Stomach (tissue), 9 donors: Measurements from ENCODE around the gene KCNK5. TPM values are rescaled to one million over a fixed set of nuclear protein-coding genes. Genes with fewer than 3 reads are reported as not detected.

ENCODE experiments used
- DNase-seq, 2 donors: peaks; one replicate each; pipeline versions ENCODE4 v3.0.0 to v3.0.0-alpha.2; 2013 to 2019
- H3K27ac ChIP-seq, 5 donors: fragments of 200-600 bp in 4 of 5; sonication (generic) in 4 of 5; one replicate each; pipeline ENCODE4 v1.5.1; 2013 to 2019; ENCODE audit warnings: mild to moderate bottlenecking in 1 of 5, moderate library complexity in 1 of 5
- H3K27me3 ChIP-seq, 3 donors: fragments of 200-600 bp; sonication (generic); one replicate each; pipeline ENCODE4 v1.5.1; 2017 to 2019; ENCODE audit warnings: mixed run types in 1 of 3
- H3K36me3 ChIP-seq, 4 donors: fragments of 200-600 bp; sonication (generic); 1 replicate in 3 of 4; 2 replicates in 1 of 4; pipeline ENCODE4 v1.5.1; 2016 to 2019
- H3K4me1 ChIP-seq, 4 donors: fragments of 200-600 bp; sonication (generic); one replicate each; pipeline ENCODE4 v1.5.1; 2016 to 2019
- H3K4me3 ChIP-seq, 4 donors: fragments of 200-600 bp; sonication (generic) in 3 of 4; one replicate each; pipeline ENCODE4 v1.5.1; 2016 to 2019; ENCODE audit warnings: mild to moderate bottlenecking in 1 of 4
- H3K9me3 ChIP-seq, 4 donors: fragments of 200-600 bp; sonication (generic); one replicate each; pipeline ENCODE4 v1.5.1; 2016 to 2019
- EP300 ChIP-seq: sonication (generic); formaldehyde crosslinking; IDR thresholded peaks from one replicate; pipeline ENCODE4 v1.6.1; 2017; ENCODE audit warnings: antibody characterized with exemption
- POLR2A ChIP-seq, 4 donors: fragments of 450-650 bp; IDR thresholded peaks; one replicate each; pipeline ENCODE4 v1.6.1; 2016; ENCODE audit warnings: antibody characterized with exemption in 4 of 4, control low read depth in 2 of 4, mild to moderate bottlenecking in 1 of 4, moderate library complexity in 1 of 4
- POLR2AphosphoS5 ChIP-seq, 3 donors: sonication (generic); formaldehyde crosslinking; IDR thresholded peaks; one replicate each; pipeline ENCODE4 v1.6.1; 2016; ENCODE audit warnings: antibody characterized with exemption in 3 of 3
- WGBS, 5 donors: extraction: QIAGEN DNeasy Blood & Tissue Kit in 3 of 5; methylation state at CpG; one replicate each; pipeline versions ENCODE4 v1.1.5 to v1.1.7; 2013 to 2018; 5-methylcytosine and 5-hydroxymethylcytosine counted together
- intact Hi-C: fragments of 100-400 bp; cut with DNase I; formaldehyde crosslinking; loops from one replicate; pipeline ENCODE4 v1.15.1; 2023; ENCODE audit warnings: low total_unique reads
- polyA plus RNA-seq, 3 donors: library from polyadenylated mRNA; stranded (reverse); fragments of 200-250 nt; gene quantifications; one replicate each; pipeline ENCODE4 v1.2.3, GENCODE V29; 2013
- total RNA-seq, 5 donors: library from RNA; depleted of rRNA; stranded (reverse); fragments of >200 nt; gene quantifications; one replicate each; pipeline versions ENCODE4 v1.1.0 to v1.2.3, GENCODE V29; 2014 to 2016
- TF ChIP-seq, protein P1 (sequence below), 7 experiments: fragments of 450-650 bp in 4 of 7; fragments of 200-600 bp in 3 of 7; sonication (generic) in 3 of 7; IDR thresholded peaks; one replicate each; pipeline ENCODE4 v1.5.1; 2016 to 2019; ENCODE audit warnings: antibody characterized with exemption in 7 of 7, control low read depth in 2 of 7, mild to moderate bottlenecking in 1 of 7
- donor health status: healthy with polysubstance abuse.
- donor health status: Bipolar disorder and iron deficiency.
- donor health status: healthy.

KCNK5 gene
- total and polyA plus RNA-seq, 8 donors = 4.9 to 30.7 (median 10.3) TPM

DNA sequence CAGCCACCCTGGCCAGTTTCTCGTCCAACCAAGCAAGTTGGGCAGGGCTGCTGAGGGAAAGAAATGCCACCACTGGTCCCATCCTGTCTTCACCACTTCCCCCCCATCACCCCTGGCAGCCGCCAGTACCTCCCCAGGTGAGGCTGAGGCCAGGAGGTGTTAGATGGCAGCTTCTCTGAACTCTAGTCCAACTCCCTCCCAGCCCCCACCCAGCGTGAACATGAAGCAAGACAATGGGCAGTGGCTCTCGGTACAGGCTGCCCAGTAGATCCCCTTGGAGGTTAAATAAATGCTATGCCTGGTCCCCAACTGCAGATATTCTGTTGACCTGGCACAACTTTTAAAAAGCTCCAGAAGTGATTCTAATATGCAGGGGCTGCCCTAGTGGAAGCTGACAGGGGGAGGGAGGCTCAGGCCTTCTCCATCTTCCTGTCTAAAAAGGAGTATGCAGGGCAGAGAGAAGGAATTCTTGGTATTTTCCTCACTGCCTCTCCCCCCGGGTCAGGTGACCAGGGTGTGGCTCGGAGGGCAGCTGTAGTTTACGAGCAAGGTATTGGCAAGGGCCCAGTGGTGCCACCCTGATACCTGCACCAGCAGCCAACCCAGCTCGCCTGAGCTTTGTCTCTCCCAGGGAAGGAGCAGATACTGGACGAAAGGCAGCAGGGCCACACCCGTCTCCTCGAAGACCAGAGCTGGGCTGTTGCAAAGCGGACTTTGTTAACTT lies 25.7 kb downstream of the KCNK5 start:
- intact Hi-C loops = no loop called here
- Histone ChIP-seq H3K27ac (peak overlapping the region; percentile 64 to 85 (median 81)), H3K4me1 (peaks cover 48 to 94% (median 72%) of the 10 kb centered on the region in 4 donors), H3K27me3 (no peaks in the 10 kb centered on the region), H3K9me3 (no peaks in the 10 kb centered on the region), H3K4me3 (no peak overlapping the region), H3K36me3 (no peaks in the 10 kb centered on the region)
- peak; percentile 93 to 94 for DNase-seq
- 38 to 56% (median 44%) methylated on average over 12 of the region's 12 CpGs for WGBS, 5 donors
- TF ChIP-seq, protein P1, sequence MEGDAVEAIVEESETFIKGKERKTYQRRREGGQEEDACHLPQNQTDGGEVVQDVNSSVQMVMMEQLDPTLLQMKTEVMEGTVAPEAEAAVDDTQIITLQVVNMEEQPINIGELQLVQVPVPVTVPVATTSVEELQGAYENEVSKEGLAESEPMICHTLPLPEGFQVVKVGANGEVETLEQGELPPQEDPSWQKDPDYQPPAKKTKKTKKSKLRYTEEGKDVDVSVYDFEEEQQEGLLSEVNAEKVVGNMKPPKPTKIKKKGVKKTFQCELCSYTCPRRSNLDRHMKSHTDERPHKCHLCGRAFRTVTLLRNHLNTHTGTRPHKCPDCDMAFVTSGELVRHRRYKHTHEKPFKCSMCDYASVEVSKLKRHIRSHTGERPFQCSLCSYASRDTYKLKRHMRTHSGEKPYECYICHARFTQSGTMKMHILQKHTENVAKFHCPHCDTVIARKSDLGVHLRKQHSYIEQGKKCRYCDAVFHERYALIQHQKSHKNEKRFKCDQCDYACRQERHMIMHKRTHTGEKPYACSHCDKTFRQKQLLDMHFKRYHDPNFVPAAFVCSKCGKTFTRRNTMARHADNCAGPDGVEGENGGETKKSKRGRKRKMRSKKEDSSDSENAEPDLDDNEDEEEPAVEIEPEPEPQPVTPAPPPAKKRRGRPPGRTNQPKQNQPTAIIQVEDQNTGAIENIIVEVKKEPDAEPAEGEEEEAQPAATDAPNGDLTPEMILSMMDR (IDR thresholded peaks at IDR 0.05) = no peak
- TF ChIP-seq EP300 (no peak), POLR2AphosphoS5 (IDR thresholded peaks at IDR 0.05) (peak in 2 of 3 donors; percentile 73 to 85)

GRCh38 chr6:39202166-39202565 lies 27.1 kb downstream of the KCNK5 start:
- Histone ChIP-seq H3K27ac (peak overlapping the region; percentile 31 to 85 (median 72)), H3K4me3 (no peak overlapping the region), H3K27me3 (no peaks in the 10 kb centered on the region), H3K9me3 (no peaks in the 10 kb centered on the region), H3K4me1 (peaks cover 33 to 93% (median 60%) of the 10 kb centered on the region in 4 donors), H3K36me3 (no peaks in the 10 kb centered on the region)
- intact Hi-C loops = no loop called here
- WGBS, 5 donors = 84 to 91% (median 90%) methylated on average over 4 of the region's 4 CpGs
- no peak for DNase-seq
- TF ChIP-seq, protein P1 (IDR thresholded peaks at IDR 0.05) = no peak
- no peak for TF ChIP-seq EP300
- no peak for TF ChIP-seq POLR2AphosphoS5 (IDR thresholded peaks at IDR 0.05)
- TF ChIP-seq POLR2A (IDR thresholded peaks at IDR 0.05) = no peak

- H3K4me1 ChIP-seq = peaks cover 22 to 89% (median 47%) of the 10 kb centered on the region in 4 donors
- no peaks in the 10 kb centered on the region for H3K9me3 ChIP-seq
- intact Hi-C loops = no loop called here
- no peak overlapping the region for H3K4me3 ChIP-seq
- no peak for DNase-seq
- WGBS, 5 donors = 0 to 59% (median 0%) methylated on average over 1 of the region's 1 CpG
- no peak for TF ChIP-seq EP300
- TF ChIP-seq POLR2A (IDR thresholded peaks at IDR 0.05) = no peak
- TF ChIP-seq, protein P1 (IDR thresholded peaks at IDR 0.05) = no peak
- no peak for TF ChIP-seq POLR2AphosphoS5 (IDR thresholded peaks at IDR 0.05)
- peak overlapping the region in 4 of 5 donors; percentile 16 to 42 (median 26) for H3K27ac ChIP-seq
- H3K27me3 ChIP-seq = no peaks in the 10 kb centered on the region
- peaks cover 0 to 2% (median 1%) of the 10 kb centered on the region in 4 donors for H3K36me3 ChIP-seq
Measured at GRCh38 chr6:39200498-39201020, 28.7 kb downstream of the KCNK5 start.

- Histone ChIP-seq H3K4me1 (peaks cover 19 to 83% (median 41%) of the 10 kb centered on the region in 4 donors), H3K9me3 (no peaks in the 10 kb centered on the region), H3K36me3 (peaks cover 4 to 8% (median 7%) of the 10 kb centered on the region in 4 donors), H3K27me3 (no peaks in the 10 kb centered on the region), H3K27ac (peak overlapping the region in 3 of 5 donors; percentile 18 to 27 (median 25)), H3K4me3 (no peak overlapping the region)
- TF ChIP-seq EP300 (no peak), POLR2A (IDR thresholded peaks at IDR 0.05) (no peak), POLR2AphosphoS5 (IDR thresholded peaks at IDR 0.05) (no peak)
- TF ChIP-seq, protein P1 (IDR thresholded peaks at IDR 0.05) = no peak
- 61 to 69% (median 63%) methylated on average over 10 of the region's 10 CpGs for WGBS, 5 donors
- DNase-seq = no peak
- intact Hi-C loops = no loop called here
Measured at GRCh38 chr6:39199976-39200375, 29.3 kb downstream of the KCNK5 start.
